ENCODE results near the gene FYB1.

- TF ChIP-seq, protein P1, sequence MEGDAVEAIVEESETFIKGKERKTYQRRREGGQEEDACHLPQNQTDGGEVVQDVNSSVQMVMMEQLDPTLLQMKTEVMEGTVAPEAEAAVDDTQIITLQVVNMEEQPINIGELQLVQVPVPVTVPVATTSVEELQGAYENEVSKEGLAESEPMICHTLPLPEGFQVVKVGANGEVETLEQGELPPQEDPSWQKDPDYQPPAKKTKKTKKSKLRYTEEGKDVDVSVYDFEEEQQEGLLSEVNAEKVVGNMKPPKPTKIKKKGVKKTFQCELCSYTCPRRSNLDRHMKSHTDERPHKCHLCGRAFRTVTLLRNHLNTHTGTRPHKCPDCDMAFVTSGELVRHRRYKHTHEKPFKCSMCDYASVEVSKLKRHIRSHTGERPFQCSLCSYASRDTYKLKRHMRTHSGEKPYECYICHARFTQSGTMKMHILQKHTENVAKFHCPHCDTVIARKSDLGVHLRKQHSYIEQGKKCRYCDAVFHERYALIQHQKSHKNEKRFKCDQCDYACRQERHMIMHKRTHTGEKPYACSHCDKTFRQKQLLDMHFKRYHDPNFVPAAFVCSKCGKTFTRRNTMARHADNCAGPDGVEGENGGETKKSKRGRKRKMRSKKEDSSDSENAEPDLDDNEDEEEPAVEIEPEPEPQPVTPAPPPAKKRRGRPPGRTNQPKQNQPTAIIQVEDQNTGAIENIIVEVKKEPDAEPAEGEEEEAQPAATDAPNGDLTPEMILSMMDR (conservative IDR thresholded peaks at IDR 0.05; ENCODE audit: low read depth in 2 of 2) = no peak
- TF ChIP-seq POLR2AphosphoS5 (IDR thresholded peaks at IDR 0.05; ENCODE audit: low read depth) = no peak
- no peak for TF ChIP-seq CREB1 (CRISPR knock-in tag; IDR thresholded peaks at IDR 0.05; ENCODE audit: low read depth)
- no peak for TF ChIP-seq ZNF331 (CRISPR knock-in tag; IDR thresholded peaks at IDR 0.05; ENCODE audit: low read depth)
- no peak for TF ChIP-seq EZH2phosphoT487 (IDR thresholded peaks at IDR 0.05; ENCODE audit: unreplicated experiment)
- no peak for TF ChIP-seq JUNB (IDR thresholded peaks at IDR 0.05; ENCODE audit: unreplicated experiment)
- no peak for TF ChIP-seq EZH2 (IDR thresholded peaks at IDR 0.05; ENCODE audit: low read depth, unreplicated experiment)
- no peak for TF ChIP-seq REST (IDR thresholded peaks at IDR 0.05; ENCODE audit: unreplicated experiment)
- TF ChIP-seq STAT1 (IDR thresholded peaks at IDR 0.05; ENCODE audit: unreplicated experiment) = no peak
These were observed 33.8 kb upstream of the FYB1 start for GRCh38 chr5:39253196-39253595.

All from GM23338 (cell line).